ENCODE results near the gene PSMD5. TPM values are rescaled to one million over a fixed set of nuclear protein-coding genes. Genes with fewer than 3 reads are reported as not detected.
A peak's percentile ranks its signal among the peaks of the same experiment; 100 is the strongest.

The PSMD5 gene
- total and polyA plus RNA-seq, 9 of the 15 experiments (the other 6 are each of a cell fraction or from before 2014, with no cell fraction given), result 46.4 to 148 (median 76.3) TPM

- TF ChIP-seq ZHX1 (conservative IDR thresholded peaks at IDR 0.05; ENCODE audit: low read length) (peak; percentile 78), E2F1 (CRISPR knock-in tag; IDR thresholded peaks at IDR 0.05) (peak; percentile 94; the same call in 1 of the 2 replicates), MYC (IDR thresholded peaks at IDR 0.05; ENCODE audit: low read depth, low read length) (peak; percentile 97), MYC (CRISPR knock-in tag; IDR thresholded peaks at IDR 0.05; ENCODE audit: borderline replicate concordance, low read depth) (no peak), TBL1XR1 (IDR thresholded peaks at IDR 0.05; ENCODE audit: low read length in 2 of 2) (peak in 1 of 2 experiments; percentile 79; a peak in 1 of 4 replicates), ZNF354B (CRISPR knock-in tag; IDR thresholded peaks at IDR 0.05) (no peak), POLR2B (IDR thresholded peaks at IDR 0.05; ENCODE audit: low read depth, partially characterized antibody) (no peak), TCF7L2 (IDR thresholded peaks at IDR 0.05; ENCODE audit: low read depth, low read length) (peak; percentile 57; the same call in 1 of the 2 replicates), FOXJ3 (CRISPR knock-in tag; IDR thresholded peaks at IDR 0.05) (no peak), STAT6 (CRISPR knock-in tag; IDR thresholded peaks at IDR 0.05) (peak; percentile 98), ZFP91 (CRISPR knock-in tag; IDR thresholded peaks at IDR 0.05) (no peak), PTBP1 (IDR thresholded peaks at IDR 0.05; ENCODE audit: low read depth, low read length) (no peak), SREBF1 (IDR thresholded peaks at IDR 0.05; ENCODE audit: borderline replicate concordance, low read depth, low read length) (peak; percentile 86; the same call in 1 of the 2 replicates), CHD2 (IDR thresholded peaks at IDR 0.05; ENCODE audit: low read depth, low read length) (peak; percentile 65), ZFP36 (IDR thresholded peaks at IDR 0.05; ENCODE audit: low read depth, low read length, partially characterized antibody) (peak; percentile 42), ZBTB8A (IDR thresholded peaks at IDR 0.05; ENCODE audit: partially characterized antibody) (no peak), TARDBP (IDR thresholded peaks at IDR 0.05) (no peak), COPS2 (conservative IDR thresholded peaks at IDR 0.05) (no peak), NEUROD1 (IDR thresholded peaks at IDR 0.05; ENCODE audit: borderline replicate concordance, low read depth, low read length, partially characterized antibody) (peak; percentile 86)
Observed at GRCh38 chr9:120868676-120869359, 26.1 kb upstream of the PSMD5 start (continued).
